ENCODE results near the gene VIM.

DNA sequence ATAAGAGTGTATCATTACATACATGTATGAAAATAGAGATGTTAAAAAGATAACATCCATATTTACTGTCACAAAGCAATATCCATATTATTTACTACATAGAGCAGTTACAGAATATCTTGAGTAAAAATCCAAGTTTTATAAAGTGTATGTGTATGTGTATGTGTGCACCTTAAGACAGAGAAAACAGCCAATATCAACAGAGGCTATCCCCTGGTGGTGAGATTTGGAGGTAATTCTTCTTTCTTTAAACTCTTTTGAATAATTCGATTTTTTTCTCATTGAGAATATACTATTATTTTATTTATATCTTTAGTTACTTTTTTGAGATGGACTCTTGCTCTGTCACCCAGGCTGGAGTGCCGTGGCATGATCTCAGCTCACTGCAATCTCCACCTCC is 44.9 kb upstream of the VIM start:
- TF ChIP-seq POLR2A (IDR thresholded peaks at IDR 0.05): no peak
- TF ChIP-seq POLR2AphosphoS5 (IDR thresholded peaks at IDR 0.05): no peak
- TF ChIP-seq, protein P1, sequence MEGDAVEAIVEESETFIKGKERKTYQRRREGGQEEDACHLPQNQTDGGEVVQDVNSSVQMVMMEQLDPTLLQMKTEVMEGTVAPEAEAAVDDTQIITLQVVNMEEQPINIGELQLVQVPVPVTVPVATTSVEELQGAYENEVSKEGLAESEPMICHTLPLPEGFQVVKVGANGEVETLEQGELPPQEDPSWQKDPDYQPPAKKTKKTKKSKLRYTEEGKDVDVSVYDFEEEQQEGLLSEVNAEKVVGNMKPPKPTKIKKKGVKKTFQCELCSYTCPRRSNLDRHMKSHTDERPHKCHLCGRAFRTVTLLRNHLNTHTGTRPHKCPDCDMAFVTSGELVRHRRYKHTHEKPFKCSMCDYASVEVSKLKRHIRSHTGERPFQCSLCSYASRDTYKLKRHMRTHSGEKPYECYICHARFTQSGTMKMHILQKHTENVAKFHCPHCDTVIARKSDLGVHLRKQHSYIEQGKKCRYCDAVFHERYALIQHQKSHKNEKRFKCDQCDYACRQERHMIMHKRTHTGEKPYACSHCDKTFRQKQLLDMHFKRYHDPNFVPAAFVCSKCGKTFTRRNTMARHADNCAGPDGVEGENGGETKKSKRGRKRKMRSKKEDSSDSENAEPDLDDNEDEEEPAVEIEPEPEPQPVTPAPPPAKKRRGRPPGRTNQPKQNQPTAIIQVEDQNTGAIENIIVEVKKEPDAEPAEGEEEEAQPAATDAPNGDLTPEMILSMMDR (IDR thresholded peaks at IDR 0.05): no peak
- no peak for TF ChIP-seq EP300 (IDR thresholded peaks at IDR 0.05)
